NT2/D1 (cell line): ENCODE data around the gene FAM118B.

ENCODE experiments used
- SUZ12 ChIP-seq: IDR thresholded peaks from 2 replicates; pipeline ENCODE4 v1.6.1; 2011; ENCODE audit not compliant: insufficient read length, insufficient read depth; ENCODE audit errors: extremely low read depth
- YY1 ChIP-seq: IDR thresholded peaks from 2 replicates; pipeline ENCODE4 v1.6.1; 2011; ENCODE audit not compliant: insufficient read length, insufficient read depth
- ZNF274 ChIP-seq: IDR thresholded peaks from 2 replicates; pipeline ENCODE4 v1.6.1; 2011; ENCODE audit warnings: mild to moderate bottlenecking, low read depth, low read length

DNA sequence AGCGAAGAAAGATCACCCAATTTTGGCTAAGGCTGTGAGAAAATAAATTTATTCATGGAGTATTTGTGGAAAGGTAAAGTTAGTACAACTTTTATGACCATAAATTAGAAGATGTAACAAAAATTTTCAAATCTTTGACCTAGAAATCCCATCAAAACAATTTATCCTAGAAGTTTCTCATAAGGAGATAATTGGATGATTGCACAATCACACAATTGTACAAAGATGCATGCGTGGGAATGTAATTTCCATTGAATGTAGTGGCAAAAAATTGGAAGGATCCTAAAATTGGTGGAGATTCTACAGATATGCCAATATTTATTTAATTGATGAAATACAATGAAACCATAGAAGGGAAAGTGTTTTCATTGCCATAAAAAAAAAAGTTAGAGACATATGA, 45.6 kb downstream of the FAM118B start:
- TF ChIP-seq YY1 = no peak
- no peak for TF ChIP-seq SUZ12
- TF ChIP-seq ZNF274 = no peak
